CD4-positive, alpha-beta T cell treated with Interleukin-15 for 1 hour (primary cell): ENCODE results near the gene DMXL1.
A peak's percentile ranks its signal among the peaks of the same experiment; 100 is the strongest.
"Not testable (repeated sequence)": the region's sequence is repeated elsewhere in the genome, so short reads cannot be mapped to it uniquely, and the experiment has no call there.

Experiments
- DNase-seq: peaks from one replicate; pipeline ENCODE4 v3.0.0-alpha.2; 2020

The DMXL1 gene

GRCh38 chr5:119218830-119219782, 148.2 kb downstream of the DMXL1 start:
- no peak for DNase-seq

GRCh38 chr5:119220576-119221197, 149.8 kb downstream of the DMXL1 start:
- no peak for DNase-seq

- DNase-seq: no peak
These were observed 150.4 kb downstream of the DMXL1 start for GRCh38 chr5:119221330-119221729.

GRCh38 chr5:119229950-119230349, 159.1 kb downstream of the DMXL1 start:
- no peak for DNase-seq

- no peak for DNase-seq
These were observed 167.6 kb downstream of the DMXL1 start for GRCh38 chr5:119238265-119239118.

- DNase-seq: no peak
These were observed 168.2 kb downstream of the DMXL1 start for GRCh38 chr5:119239119-119239417.

GRCh38 chr5:119239826-119240225, 168.9 kb downstream of the DMXL1 start:
- not testable (repeated sequence) for DNase-seq

GRCh38 chr5:119243888-119244287, 173.0 kb downstream of the DMXL1 start:
- no peak for DNase-seq

GRCh38 chr5:119250946-119251901, 180.3 kb downstream of the DMXL1 start:
- no peak for DNase-seq

GRCh38 chr5:119255571-119256356, 184.9 kb downstream of the DMXL1 start:
- DNase-seq: no peak

GRCh38 chr5:119257613-119258012, 186.7 kb downstream of the DMXL1 start:
- DNase-seq: no peak

GRCh38 chr5:119263639-119264038, 192.8 kb downstream of the DMXL1 start:
- no peak for DNase-seq

GRCh38 chr5:119264186-119264585, 193.3 kb downstream of the DMXL1 start:
- no peak for DNase-seq

- DNase-seq: peak; percentile 92
These were observed 197.1 kb downstream of the DMXL1 start for GRCh38 chr5:119267958-119268386.

GRCh38 chr5:119268387-119269060, 197.6 kb downstream of the DMXL1 start:
- peak; percentile 93 for DNase-seq

GRCh38 chr5:119269061-119269944, 198.4 kb downstream of the DMXL1 start:
- DNase-seq: peak; percentile 46

- no peak for DNase-seq
These were observed 199.3 kb downstream of the DMXL1 start for GRCh38 chr5:119270121-119270565.

GRCh38 chr5:119270960-119271757, 200.3 kb downstream of the DMXL1 start:
- DNase-seq: no peak
